Spleen (tissue), 11 donors: ENCODE measurements around the gene ZDHHC14. TPM values are rescaled to one million over a fixed set of nuclear protein-coding genes. Genes with fewer than 3 reads are reported as not detected.
"Not testable (repeated sequence)": the region's sequence is repeated elsewhere in the genome, so short reads cannot be mapped to it uniquely, and the experiment has no call there.

ENCODE experiments used
- DNase-seq: peaks from one replicate; pipeline ENCODE4 v3.0.0-alpha.2; 2020
- H3K27ac ChIP-seq, 8 donors: fragments of 200-600 bp; sonication (generic) in 7 of 8; 1 replicate in 4 of 8; 2 replicates in 4 of 8; pipeline versions ENCODE4 v1.5.0 to v1.8.0; 2016 to 2021; ENCODE audit warnings: inconsistent platforms in 4 of 8, mild to moderate bottlenecking in 4 of 8, moderate library complexity in 1 of 8
- H3K27me3 ChIP-seq, 7 donors: fragments of 200-600 bp; sonication (generic) in 6 of 7; replicated peaks in 1 of 7; 1 replicate in 4 of 7; 2 replicates in 3 of 7; pipeline versions ENCODE4 v1.5.0 to v1.8.0; 2016 to 2021; ENCODE audit warnings: inconsistent platforms in 3 of 7, mild to moderate bottlenecking in 1 of 7
- H3K36me3 ChIP-seq, 6 donors: fragments of 200-600 bp; sonication (generic) in 5 of 6; 1 replicate in 4 of 6; 2 replicates in 2 of 6; pipeline versions ENCODE4 v1.5.0 to v1.8.0; 2016 to 2021; ENCODE audit warnings: inconsistent platforms in 2 of 6
- H3K4me1 ChIP-seq, 6 donors: fragments of 200-600 bp; sonication (generic) in 5 of 6; 1 replicate in 3 of 6; 2 replicates in 3 of 6; pipeline versions ENCODE4 v1.5.0 to v1.8.0; 2016 to 2021; ENCODE audit warnings: inconsistent platforms in 3 of 6
- H3K4me3 ChIP-seq, 8 donors: fragments of 200-600 bp; sonication (generic) in 7 of 8; 1 replicate in 4 of 8; 2 replicates in 4 of 8; pipeline versions ENCODE4 v1.5.0 to v1.8.0; 2016 to 2021; ENCODE audit warnings: inconsistent platforms in 4 of 8, mild to moderate bottlenecking in 4 of 8, moderate library complexity in 2 of 8
- H3K9me3 ChIP-seq, 8 donors: fragments of 200-600 bp; sonication (generic) in 7 of 8; 1 replicate in 4 of 8; 2 replicates in 4 of 8; pipeline versions ENCODE4 v1.5.0 to v1.8.0; 2016 to 2021; ENCODE audit warnings: inconsistent platforms in 4 of 8
- CTCF ChIP-seq, 11 experiments: fragments of 200-600 bp in 7 of 11; fragments of 450-650 bp in 4 of 11; sonication (generic) in 4 of 11; IDR thresholded peaks in 8 of 11; conservative IDR thresholded peaks in 3 of 11; 1 replicate in 7 of 11; 2 replicates in 4 of 11; pipeline versions ENCODE4 v1.4.0 to v1.8.0; 2016 to 2021; ENCODE audit warnings: antibody characterized with exemption in 11 of 11, inconsistent platforms in 4 of 11, mild to moderate bottlenecking in 1 of 11
- POLR2A ChIP-seq, 3 donors: fragments of 450-650 bp; IDR thresholded peaks; one replicate each; pipeline ENCODE4 v1.5.1; 2017; ENCODE audit warnings: antibody characterized with exemption in 3 of 3, mild to moderate bottlenecking in 1 of 3
- POLR2AphosphoS5 ChIP-seq, 3 donors: sonication (generic); formaldehyde crosslinking; IDR thresholded peaks; one replicate each; pipeline ENCODE4 v1.5.1; 2017; ENCODE audit warnings: antibody characterized with exemption in 3 of 3
- WGBS, 5 donors: extraction: QIAGEN DNeasy Blood & Tissue Kit in 3 of 5; methylation state at CpG; one replicate each; pipeline versions ENCODE4 v1.1.5 to v1.1.7; 2013 to 2018; 5-methylcytosine and 5-hydroxymethylcytosine counted together
- intact Hi-C: fragments of 100-400 bp; cut with DNase I; formaldehyde crosslinking; loops from one replicate; pipeline ENCODE4 v1.15.0; 2023; ENCODE audit warnings: low total_unique reads
- polyA plus RNA-seq, 3 donors: library from polyadenylated mRNA; stranded (reverse); fragments of 200-250 nt; gene quantifications; one replicate each; pipeline ENCODE4 v1.2.1, GENCODE V29; 2013
- total RNA-seq, 7 donors: library from RNA; depleted of rRNA in 3 of 7; stranded (reverse); fragments of >200 nt in 3 of 7; fragmentation: NEBNext Ultra II Directional in 4 of 7; extraction: Animal tissue kit (Norgen Biotek cat#: 25700) in 4 of 7; gene quantifications; one replicate each; pipeline versions ENCODE4 v1.1.0 to v1.2.1, GENCODE V29; 2016 to 2021
- donor health status: healthy with polysubstance abuse.
- donor health status: DM: no; HTN: no; CAD: no; lungs with moderate emphysema.
- donor health status: DM: no; HTN: no; CAD: no.
- donor health status: Bipolar disorder and iron deficiency.
- donor health status: healthy.
- donor health status: DM: no; HTN: no; CAD: no.
- donor health status: DM: yes; HTN: yes; CAD: no.

Gene ZDHHC14
- total and polyA plus RNA-seq, 10 donors: 7.8 to 18.2 (median 11.7) TPM

GRCh38 chr6:157558049-157558448 lies 177.1 kb downstream of the ZDHHC14 start:
- H3K27ac ChIP-seq: peak overlapping the region in 2 of 8 donors; percentile 74 to 77
- TF ChIP-seq POLR2AphosphoS5 (IDR thresholded peaks at IDR 0.05): no peak
- TF ChIP-seq POLR2A (IDR thresholded peaks at IDR 0.05): no peak
- no peak for TF ChIP-seq CTCF (IDR thresholded peaks at IDR 0.05 in 8 of 11, conservative IDR thresholded peaks at IDR 0.05 in 3 of 11)

GRCh38 chr6:157558487-157559200 lies 177.7 kb downstream of the ZDHHC14 start:
- TF ChIP-seq POLR2AphosphoS5 (IDR thresholded peaks at IDR 0.05) (no peak), POLR2A (IDR thresholded peaks at IDR 0.05) (no peak), CTCF (IDR thresholded peaks at IDR 0.05 in 8 of 11, conservative IDR thresholded peaks at IDR 0.05 in 3 of 11) (no peak)
- Histone ChIP-seq H3K27me3 (no peaks in the 10 kb centered on the region), H3K9me3 (no peaks in the 10 kb centered on the region), H3K36me3 (no peaks in the 10 kb centered on the region), H3K4me1 (peaks cover 15 to 86% (median 69%) of the 10 kb centered on the region in 6 donors), H3K4me3 (no peak overlapping the region), H3K27ac (peak overlapping the region in 1 of 8 donors; percentile 74)
- intact Hi-C loops: no loop called here
- DNase-seq: no peak
- 41 to 62% (median 50%) methylated on average over 2 of the region's 2 CpGs for WGBS, 5 donors

More at GRCh38 chr6:157558049-157558448, 177.1 kb downstream of the ZDHHC14 start:
- Histone ChIP-seq H3K4me3 (no peak overlapping the region), H3K36me3 (no peaks in the 10 kb centered on the region), H3K9me3 (no peaks in the 10 kb centered on the region), H3K4me1 (peaks cover 10 to 80% (median 63%) of the 10 kb centered on the region in 6 donors), H3K27me3 (no peaks in the 10 kb centered on the region)
- DNase-seq: no peak
- intact Hi-C loops: no loop called here
- WGBS, 5 donors: 91 to 98% (median 97%) methylated on average over 3 of the region's 3 CpGs

GRCh38 chr6:157559201-157559756 lies 178.3 kb downstream of the ZDHHC14 start:
- Histone ChIP-seq H3K27ac (peak overlapping the region in 1 of 8 donors; percentile 74), H3K9me3 (no peaks in the 10 kb centered on the region), H3K27me3 (no peaks in the 10 kb centered on the region), H3K36me3 (no peaks in the 10 kb centered on the region), H3K4me3 (no peak overlapping the region), H3K4me1 (peaks cover 15 to 93% (median 75%) of the 10 kb centered on the region in 6 donors)
- no peak for DNase-seq
- WGBS, 5 donors: 75 to 89% (median 81%) methylated on average over 10 of the region's 10 CpGs
- no peak for TF ChIP-seq POLR2A (IDR thresholded peaks at IDR 0.05)
- no peak for TF ChIP-seq POLR2AphosphoS5 (IDR thresholded peaks at IDR 0.05)
- no peak for TF ChIP-seq CTCF (IDR thresholded peaks at IDR 0.05 in 8 of 11, conservative IDR thresholded peaks at IDR 0.05 in 3 of 11)
- intact Hi-C loops: no loop called here

GRCh38 chr6:157560063-157560462 lies 179.1 kb downstream of the ZDHHC14 start:
- 89 to 96% (median 93%) methylated on average over 10 of the region's 10 CpGs for WGBS, 5 donors
- intact Hi-C loops, H3K36me3 ChIP-seq, H3K9me3 ChIP-seq, H3K27me3 ChIP-seq, DNase-seq, H3K4me3 ChIP-seq, H3K27ac ChIP-seq: not testable (repeated sequence)
- H3K4me1 ChIP-seq: peaks cover 15 to 98% (median 77%) of the 10 kb centered on the region in 6 donors
